ENCODE measurements around the gene TAF3.

TAF3 gene

GRCh38 chr10:7932301-7933036, 114.2 kb downstream of the TAF3 start:
- FAIRE-seq = no peak
- no peak for DNase-seq (ENCODE audit: insufficient read length, low spot score)
- TF ChIP-seq CTCF (IDR thresholded peaks at IDR 0.05; ENCODE audit: insufficient read depth, missing control alignments) = no peak

GRCh38 chr10:7933262-7933661, 115.0 kb downstream of the TAF3 start:
- TF ChIP-seq CTCF (IDR thresholded peaks at IDR 0.05; ENCODE audit: insufficient read depth, missing control alignments) = no peak
- FAIRE-seq (no peak), DNase-seq (ENCODE audit: insufficient read length, low spot score) (no peak)

GRCh38 chr10:7933757-7934156, 115.5 kb downstream of the TAF3 start:
- no peak for DNase-seq (ENCODE audit: insufficient read length, low spot score)
- no peak for FAIRE-seq
- no peak for TF ChIP-seq CTCF (IDR thresholded peaks at IDR 0.05; ENCODE audit: insufficient read depth, missing control alignments)

GRCh38 chr10:7937315-7937945, 119.1 kb downstream of the TAF3 start:
- no peak for DNase-seq (ENCODE audit: insufficient read length, low spot score)
- no peak for TF ChIP-seq CTCF (IDR thresholded peaks at IDR 0.05; ENCODE audit: insufficient read depth, missing control alignments)
- FAIRE-seq = no peak

- FAIRE-seq (no peak), DNase-seq (ENCODE audit: insufficient read length, low spot score) (no peak)
- TF ChIP-seq CTCF (IDR thresholded peaks at IDR 0.05; ENCODE audit: insufficient read depth, missing control alignments) = no peak
Observed at GRCh38 chr10:7941576-7941975, 123.3 kb downstream of the TAF3 start.

GRCh38 chr10:7942316-7942715, 124.0 kb downstream of the TAF3 start:
- TF ChIP-seq CTCF (IDR thresholded peaks at IDR 0.05; ENCODE audit: insufficient read depth, missing control alignments) = no peak

GRCh38 chr10:7942859-7943258, 124.6 kb downstream of the TAF3 start:
- DNase-seq (ENCODE audit: insufficient read length, low spot score) (no peak), FAIRE-seq (no peak)
- TF ChIP-seq CTCF (IDR thresholded peaks at IDR 0.05; ENCODE audit: insufficient read depth, missing control alignments) = no peak

More at GRCh38 chr10:7942316-7942715, 124.0 kb downstream of the TAF3 start:
- FAIRE-seq (no peak), DNase-seq (ENCODE audit: insufficient read length, low spot score) (no peak)

All from D721Med (cell line).